GM10248 (cell line): ENCODE data around the gene BICRA.
"Not testable (repeated sequence)": the region's sequence is repeated elsewhere in the genome, so short reads cannot be mapped to it uniquely, and the experiment has no call there.

ENCODE experiments used
- CTCF ChIA-PET: fragments of 300-600 bp; sonication (Branson Sonifier 250); formaldehyde crosslinking; extraction: SDS; loops from one replicate; lab custom pipeline; 2021; ENCODE audit warnings: antibody characterized with exemption; lab: Yijun Ruan, JAX
- POLR2A ChIA-PET: fragments of 350-650 bp; sonication (Branson Sonifier 250); formaldehyde crosslinking; extraction: SDS; loops from one replicate; lab custom pipeline; 2020; ENCODE audit warnings: antibody characterized with exemption; lab: Yijun Ruan, JAX
- DNase-seq: peaks from one replicate; pipeline ENCODE4 v3.0.0; 2012; ENCODE audit errors: extremely low spot score
- TF ChIP-seq, protein P1 (sequence below): IDR thresholded peaks from 2 replicates; pipeline ENCODE4 v1.5.1; 2012; ENCODE audit warnings: mild to moderate bottlenecking, low read depth; ENCODE audit errors: extremely low read depth, missing control alignments, control extremely low read depth

The BICRA gene

DNA sequence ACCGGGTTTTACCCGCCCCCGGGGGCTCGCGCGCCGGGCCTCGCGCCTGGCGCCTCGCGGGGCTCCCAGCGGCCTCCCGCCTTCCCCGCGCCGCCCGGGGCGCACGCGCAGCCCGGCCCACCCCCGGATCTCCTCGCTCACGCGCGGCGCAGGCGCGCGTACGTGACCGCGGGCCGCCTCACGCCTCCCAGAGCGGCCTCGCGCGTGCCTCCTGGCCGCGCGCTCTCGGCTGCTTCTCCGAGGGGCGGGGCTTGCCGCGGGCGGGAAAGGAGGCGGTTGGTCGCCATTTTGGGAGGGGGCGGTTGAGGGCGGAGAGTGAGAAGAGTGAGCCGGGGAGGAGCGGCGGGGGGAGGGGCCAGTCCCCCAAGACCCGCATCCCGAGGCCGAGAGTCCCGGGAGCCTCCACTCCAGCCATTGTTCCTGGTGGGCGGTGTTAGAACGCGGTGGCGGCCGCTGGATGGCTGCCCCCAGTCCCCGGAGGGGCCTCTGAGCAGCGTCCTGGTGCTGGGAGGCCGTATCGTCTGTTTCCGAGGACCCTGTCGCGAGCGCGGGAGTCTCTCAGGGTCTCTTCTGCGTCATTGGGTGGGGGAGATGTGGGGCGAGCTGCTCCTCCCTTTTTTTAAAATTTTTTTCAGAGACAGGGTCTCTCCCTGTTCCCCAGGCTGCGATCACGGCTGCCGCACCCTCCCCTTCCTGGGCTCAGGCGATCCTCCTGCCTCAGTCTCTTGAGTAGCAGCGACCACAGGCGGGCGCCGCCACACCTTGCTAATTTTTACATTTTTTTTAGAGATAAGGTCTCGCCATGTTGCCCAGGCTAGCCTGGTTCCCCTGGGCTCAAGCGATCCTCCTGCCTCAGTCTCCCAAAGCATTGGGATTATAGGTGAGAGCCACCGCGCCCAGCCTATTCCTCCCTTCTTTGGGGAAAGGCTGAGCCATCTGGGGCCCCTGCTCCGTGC, 35.6 kb upstream of the BICRA start, which contains the start of gene ZNF541:
ZNF541 (minus strand) TSS at position 78 of the 956 bp plus-strand sequence. CDS start 17,292 bp downstream, outside the sequence.
- TF ChIP-seq, protein P1, sequence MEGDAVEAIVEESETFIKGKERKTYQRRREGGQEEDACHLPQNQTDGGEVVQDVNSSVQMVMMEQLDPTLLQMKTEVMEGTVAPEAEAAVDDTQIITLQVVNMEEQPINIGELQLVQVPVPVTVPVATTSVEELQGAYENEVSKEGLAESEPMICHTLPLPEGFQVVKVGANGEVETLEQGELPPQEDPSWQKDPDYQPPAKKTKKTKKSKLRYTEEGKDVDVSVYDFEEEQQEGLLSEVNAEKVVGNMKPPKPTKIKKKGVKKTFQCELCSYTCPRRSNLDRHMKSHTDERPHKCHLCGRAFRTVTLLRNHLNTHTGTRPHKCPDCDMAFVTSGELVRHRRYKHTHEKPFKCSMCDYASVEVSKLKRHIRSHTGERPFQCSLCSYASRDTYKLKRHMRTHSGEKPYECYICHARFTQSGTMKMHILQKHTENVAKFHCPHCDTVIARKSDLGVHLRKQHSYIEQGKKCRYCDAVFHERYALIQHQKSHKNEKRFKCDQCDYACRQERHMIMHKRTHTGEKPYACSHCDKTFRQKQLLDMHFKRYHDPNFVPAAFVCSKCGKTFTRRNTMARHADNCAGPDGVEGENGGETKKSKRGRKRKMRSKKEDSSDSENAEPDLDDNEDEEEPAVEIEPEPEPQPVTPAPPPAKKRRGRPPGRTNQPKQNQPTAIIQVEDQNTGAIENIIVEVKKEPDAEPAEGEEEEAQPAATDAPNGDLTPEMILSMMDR = no peak
- DNase-seq = peak; percentile 45
- POLR2A ChIA-PET = interaction anchor here (0.5 kb wide), 1 partner anchor 347 kb away, joined by 3 read pairs; no protein-coding TSS in a partner anchor
- CTCF ChIA-PET = interaction anchor here (1.1 kb wide), 1 partner anchor 10 kb away, joined by 4 read pairs; no protein-coding TSS in a partner anchor

DNA sequence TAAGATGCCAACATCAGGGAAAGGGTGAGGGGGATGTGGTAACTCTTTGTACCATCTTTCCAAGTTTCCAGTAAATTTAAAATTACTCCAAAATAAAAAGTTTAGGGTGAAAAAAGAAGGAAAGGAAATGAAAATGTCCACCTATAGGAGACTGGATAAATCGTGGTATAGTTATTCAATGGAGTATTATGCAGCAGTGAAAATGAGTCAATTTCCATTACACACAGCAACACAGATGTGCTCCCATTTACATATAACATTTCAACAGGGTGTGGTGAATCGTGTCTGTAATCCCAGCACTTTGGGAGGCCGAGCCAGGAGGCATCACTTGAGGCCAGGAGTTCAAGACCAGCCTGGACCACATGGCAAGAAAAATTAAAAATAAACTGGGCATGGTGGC, 28.5 kb upstream of the BICRA start:
- no peak for DNase-seq
- TF ChIP-seq, protein P1 = no peak
- ChIA-PET POLR2A (no interaction called here), CTCF (no interaction called here)

DNA sequence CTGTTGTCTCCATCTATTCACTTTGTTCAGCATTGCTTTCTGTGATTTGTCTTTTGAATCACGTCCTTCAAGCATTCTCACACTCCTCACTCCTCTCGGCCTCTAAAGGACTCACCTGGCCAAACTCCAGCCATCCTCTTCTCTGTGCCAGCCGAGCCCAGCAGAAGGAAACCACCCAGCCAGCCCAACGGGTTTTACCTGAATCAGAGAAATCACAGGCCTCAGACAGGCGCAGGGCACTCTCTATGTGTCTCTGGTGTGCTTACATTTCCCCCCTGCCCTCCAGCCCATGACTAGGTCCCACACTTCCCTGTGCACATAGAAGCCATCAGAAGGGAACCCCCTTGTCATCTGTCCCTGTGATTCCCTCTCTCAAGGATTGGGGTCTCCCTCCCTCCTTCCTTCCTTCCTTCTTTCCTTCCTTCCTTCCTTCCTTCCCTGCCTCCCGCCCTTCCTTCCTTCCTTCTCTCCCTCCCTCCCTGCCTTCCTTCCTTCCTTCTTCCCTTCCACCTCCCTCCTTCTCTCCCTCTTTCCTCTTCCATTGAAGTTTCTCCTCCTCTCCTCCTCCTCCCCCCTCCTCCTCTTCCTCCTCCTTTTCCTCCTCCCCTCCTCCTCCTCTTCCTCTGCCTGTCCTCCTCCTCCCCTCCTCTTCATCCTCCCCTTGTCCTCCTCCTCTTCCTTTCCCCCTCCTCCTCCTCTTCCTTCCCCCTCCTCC, 27.2 kb upstream of the BICRA start:
- TF ChIP-seq, protein P1 = no peak
- ChIA-PET CTCF (no interaction called here), POLR2A (no interaction called here)
- DNase-seq = no peak

DNA sequence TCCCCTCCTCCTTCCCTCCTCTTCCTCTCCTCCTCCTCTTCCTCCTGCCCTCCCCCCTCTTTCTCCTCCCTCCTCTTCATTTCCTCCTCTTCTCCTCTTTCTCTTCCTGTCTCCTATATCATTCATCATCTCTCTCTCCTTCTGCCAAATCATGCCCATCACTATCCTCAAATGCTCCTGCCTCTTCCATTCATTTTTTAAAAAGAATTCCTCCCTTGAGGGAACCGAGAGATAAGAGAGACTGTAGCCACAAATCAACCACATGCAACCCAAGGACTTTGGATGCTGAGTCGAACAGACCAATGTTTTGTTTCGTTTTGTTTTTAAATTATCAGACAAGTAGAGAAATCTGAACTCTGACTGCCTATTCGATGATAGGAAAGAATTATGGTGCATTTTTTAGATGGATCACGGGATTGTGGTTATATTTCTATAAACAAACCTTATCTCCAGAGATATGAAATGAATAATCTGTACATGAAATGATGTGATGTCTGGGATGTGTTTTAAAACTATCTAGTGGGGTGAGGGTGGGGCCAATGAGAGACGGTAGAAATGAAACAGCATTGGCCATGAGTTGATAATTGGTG, 26.5 kb upstream of the BICRA start:
- TF ChIP-seq, protein P1 = no peak
- ChIA-PET CTCF (no interaction called here), POLR2A (no interaction called here)
- DNase-seq = no peak

DNA sequence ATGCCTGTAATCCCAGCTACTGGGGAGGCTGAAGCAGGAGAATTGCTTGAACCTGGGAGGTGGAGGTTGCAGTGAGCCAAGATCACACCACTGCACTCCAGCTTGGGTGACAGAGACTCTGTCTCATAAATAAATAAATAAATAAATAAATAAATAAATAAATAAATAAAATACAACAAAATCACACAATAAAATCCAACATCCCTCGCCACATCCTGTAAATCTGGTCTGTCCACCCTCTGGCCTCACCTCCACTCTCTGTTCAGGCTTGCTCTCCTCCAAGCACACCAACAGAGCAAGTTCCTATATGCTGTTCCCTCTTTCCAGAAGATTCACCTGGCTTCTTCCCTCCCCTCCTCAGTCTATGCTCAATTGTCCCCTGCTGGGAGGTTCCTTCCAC, 25.8 kb upstream of the BICRA start:
- CTCF ChIA-PET = interaction anchor here (1.0 to 1.4 kb wide), 2 partner anchors 9 to 43 kb away, joined by 3 to 4 read pairs; no protein-coding TSS in a partner anchor
- POLR2A ChIA-PET, DNase-seq: not testable (repeated sequence)

DNA sequence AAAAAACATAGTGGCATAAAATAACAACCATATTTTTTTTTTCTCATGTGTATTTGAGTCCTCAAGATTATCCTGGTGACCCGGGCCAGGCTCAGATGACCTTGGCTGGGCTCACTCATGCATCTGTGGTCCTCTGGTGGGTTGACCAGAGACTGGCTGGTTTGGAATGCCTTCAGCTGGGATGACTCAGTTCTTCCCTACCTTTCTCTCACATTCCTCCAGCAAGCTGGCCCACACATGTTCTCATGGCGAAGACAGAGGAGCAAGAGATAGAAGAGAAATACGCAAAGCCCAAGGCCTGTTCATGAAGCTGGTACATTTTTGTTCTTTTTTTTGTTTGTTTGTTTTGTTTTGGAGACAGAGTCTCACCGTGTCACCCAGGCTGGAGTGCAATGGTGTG, 21.6 kb upstream of the BICRA start:
- TF ChIP-seq, protein P1 = no peak
- POLR2A ChIA-PET = no interaction called here
- no peak for DNase-seq
- CTCF ChIA-PET = interaction anchor here (0.8 kb wide), 1 partner anchor 15 kb away, joined by 3 read pairs; no protein-coding TSS in a partner anchor
